Neural crest cell (in vitro differentiated cells): ENCODE results near the gene PEF1. TPM values are rescaled to one million over a fixed set of nuclear protein-coding genes. Genes with fewer than 3 reads are reported as not detected.

Source experiments
- DNase-seq: peaks from one replicate; pipeline ENCODE4 v3.0.0; 2021; ENCODE audit warnings: low read depth, mixed read lengths, low spot score
- H3K27ac Mint-ChIP-seq: one replicate; pipeline ENCODE4 v1.8.0; 2021; ENCODE audit warnings: mild to moderate bottlenecking, mixed read lengths; ENCODE audit not compliant: unreplicated experiment
- H3K27me3 Mint-ChIP-seq: 2 replicates; pipeline ENCODE4 v1.8.0; 2021; ENCODE audit warnings: low read depth, mild to moderate bottlenecking, mixed read lengths
- H3K36me3 Mint-ChIP-seq: 2 replicates; pipeline ENCODE4 v1.8.0; 2021; ENCODE audit warnings: low read depth, mild to moderate bottlenecking, mixed read lengths
- H3K4me1 Mint-ChIP-seq: 2 replicates; pipeline ENCODE4 v1.8.0; 2021; ENCODE audit warnings: mixed read lengths
- H3K4me3 Mint-ChIP-seq: one replicate; pipeline ENCODE4 v1.8.0; 2021; ENCODE audit warnings: mild to moderate bottlenecking, mixed read lengths
- H3K9me3 Mint-ChIP-seq: 2 replicates; pipeline ENCODE4 v1.8.0; 2021; ENCODE audit warnings: mixed read lengths
- CTCF ChIP-seq: fragments of 200-600 bp; sonication (generic); conservative IDR thresholded peaks from 2 replicates; pipeline ENCODE4 v1.5.0; 2021; ENCODE audit warnings: antibody characterized with exemption, mild to moderate bottlenecking
- total RNA-seq: library from RNA; stranded (reverse); gene quantifications from 2 replicates; pipeline ENCODE4 v1.2.1, GENCODE V29; 2021

PEF1 gene
- total RNA-seq, 1 donor from 2014 or later, result 52.4 TPM

GRCh38 chr1:31658721-31659120 lies 14.0 kb upstream of the PEF1 start:
- DNase-seq, result no peak
- no peaks in the 10 kb centered on the region for H3K36me3 Mint-ChIP-seq
- no peaks in the 10 kb centered on the region for H3K9me3 Mint-ChIP-seq
- H3K4me1 Mint-ChIP-seq, result no peaks in the 10 kb centered on the region
- peak overlapping the region; percentile 50 for H3K27ac Mint-ChIP-seq
- no peak overlapping the region for H3K4me3 Mint-ChIP-seq
- TF ChIP-seq CTCF, result no peak
- H3K27me3 Mint-ChIP-seq, result peaks cover 3% of the 10 kb centered on the region

GRCh38 chr1:31657972-31658510 lies 13.4 kb upstream of the PEF1 start:
- no peak overlapping the region for H3K4me3 Mint-ChIP-seq
- no peak overlapping the region for H3K27ac Mint-ChIP-seq
- H3K4me1 Mint-ChIP-seq, result no peaks in the 10 kb centered on the region

GRCh38 chr1:31657020-31657804 lies 12.5 kb upstream of the PEF1 start:
- H3K27me3 Mint-ChIP-seq, result peaks cover 2% of the 10 kb centered on the region
- no peaks in the 10 kb centered on the region for H3K9me3 Mint-ChIP-seq
- H3K27ac Mint-ChIP-seq, result peak overlapping the region; percentile 37
- TF ChIP-seq CTCF, result no peak
- no peaks in the 10 kb centered on the region for H3K36me3 Mint-ChIP-seq
- H3K4me1 Mint-ChIP-seq, result no peaks in the 10 kb centered on the region
- H3K4me3 Mint-ChIP-seq, result no peak overlapping the region
- DNase-seq, result no peak

More at GRCh38 chr1:31657972-31658510, 13.4 kb upstream of the PEF1 start:
- TF ChIP-seq CTCF, result no peak
- H3K27me3 Mint-ChIP-seq, result peaks cover 2% of the 10 kb centered on the region
- no peaks in the 10 kb centered on the region for H3K36me3 Mint-ChIP-seq
- no peaks in the 10 kb centered on the region for H3K9me3 Mint-ChIP-seq
- no peak for DNase-seq

- no peak overlapping the region for H3K4me3 Mint-ChIP-seq
- no peak for DNase-seq
- H3K27me3 Mint-ChIP-seq, result peaks cover 8% of the 10 kb centered on the region
- peak overlapping the region; percentile 28 for H3K27ac Mint-ChIP-seq
- H3K9me3 Mint-ChIP-seq, result no peaks in the 10 kb centered on the region
- H3K4me1 Mint-ChIP-seq, result no peaks in the 10 kb centered on the region
- no peaks in the 10 kb centered on the region for H3K36me3 Mint-ChIP-seq
- no peak for TF ChIP-seq CTCF
Measured at GRCh38 chr1:31655756-31656155, 11.1 kb upstream of the PEF1 start.

- Mint-ChIP-seq H3K27ac (peak overlapping the region; percentile 28), H3K4me1 (no peaks in the 10 kb centered on the region), H3K36me3 (no peaks in the 10 kb centered on the region), H3K9me3 (no peaks in the 10 kb centered on the region), H3K4me3 (no peak overlapping the region), H3K27me3 (peaks cover 8% of the 10 kb centered on the region)
- no peak for DNase-seq
- TF ChIP-seq CTCF, result no peak
Measured at GRCh38 chr1:31655104-31655503, 10.4 kb upstream of the PEF1 start.
